SKM-1 (cell line): Measurements from ENCODE around the gene CCDC138.

ENCODE experiments used
- DNase-seq: peaks from one replicate; lab custom pipeline; 2025; ENCODE audit not compliant: unreplicated experiment; lab: John Stamatoyannopoulos, UW

CCDC138 gene

GRCh38 chr2:108917526-108917925 lies 131.0 kb downstream of the CCDC138 start:
- DNase-seq, result no peak

GRCh38 chr2:108918156-108918874 lies 131.7 kb downstream of the CCDC138 start:
- no peak for DNase-seq

- no peak for DNase-seq
Observed at GRCh38 chr2:108918941-108919341, 132.4 kb downstream of the CCDC138 start.

- no peak for DNase-seq
Observed at GRCh38 chr2:108919571-108920373, 133.2 kb downstream of the CCDC138 start.

- no peak for DNase-seq
Observed at GRCh38 chr2:108920686-108921085, 134.1 kb downstream of the CCDC138 start.

GRCh38 chr2:108921096-108922030 lies 134.8 kb downstream of the CCDC138 start:
- DNase-seq, result no peak

GRCh38 chr2:108922141-108922915 lies 135.8 kb downstream of the CCDC138 start:
- no peak for DNase-seq

GRCh38 chr2:108923019-108923700 lies 136.6 kb downstream of the CCDC138 start:
- DNase-seq, result no peak

GRCh38 chr2:108923736-108924579 lies 137.4 kb downstream of the CCDC138 start:
- DNase-seq, result no peak

- no peak for DNase-seq
Observed at GRCh38 chr2:108924580-108925251, 138.1 kb downstream of the CCDC138 start.

GRCh38 chr2:108925286-108925685 lies 138.7 kb downstream of the CCDC138 start:
- no peak for DNase-seq

GRCh38 chr2:108925735-108926134 lies 139.2 kb downstream of the CCDC138 start:
- no peak for DNase-seq
